Upper lobe of right lung (tissue), 1 donor: Measurements from ENCODE around the gene MAB21L2. TPM values are rescaled to one million over a fixed set of nuclear protein-coding genes. Genes with fewer than 3 reads are reported as not detected.

Source experiments
- ATAC-seq: fragments of 200-7000 bp; cut with Tn5 transposase; one replicate; pipeline ENCODE4 v1.9.1; 2020; ENCODE audit warnings: mild to moderate bottlenecking, moderate library complexity
- DNase-seq: peaks from one replicate; pipeline ENCODE4 v3.0.0-alpha.2; 2020
- H3K27ac ChIP-seq: fragments of 200-600 bp; one replicate; pipeline ENCODE4 v1.8.0; 2022
- H3K27me3 ChIP-seq: fragments of 200-600 bp; one replicate; pipeline ENCODE4 v1.8.0; 2022; ENCODE audit warnings: mild to moderate bottlenecking
- H3K36me3 ChIP-seq: fragments of 200-600 bp; one replicate; pipeline ENCODE4 v1.8.0; 2022
- H3K4me1 ChIP-seq: fragments of 200-600 bp; one replicate; pipeline ENCODE4 v1.8.0; 2022
- H3K4me3 ChIP-seq: fragments of 200-600 bp; one replicate; pipeline ENCODE4 v1.8.0; 2022; ENCODE audit warnings: mild to moderate bottlenecking
- H3K9me3 ChIP-seq: fragments of 200-600 bp; one replicate; pipeline ENCODE4 v1.8.0; 2022
- intact Hi-C: fragments of 100-400 bp; cut with DNase I; formaldehyde crosslinking; loops from one replicate; pipeline ENCODE4 v1.11.0; 2022
- total RNA-seq: library from RNA; stranded (reverse); fragmentation: NEBNext Ultra II Directional; extraction: Animal tissue kit (Norgen Biotek cat#: 25700); gene quantifications from one replicate; pipeline ENCODE4 v1.2.1, GENCODE V29; 2021
- TF ChIP-seq, protein P1 (sequence below): fragments of 200-600 bp; IDR thresholded peaks from one replicate; pipeline ENCODE4 v1.8.0; 2022; ENCODE audit warnings: antibody characterized with exemption
- donor health status: DM: no; HTN: yes; CAD: no; lungs with severe emphysema.

The MAB21L2 gene
- total RNA-seq, 1 donor from 2014 or later: not detected

DNA sequence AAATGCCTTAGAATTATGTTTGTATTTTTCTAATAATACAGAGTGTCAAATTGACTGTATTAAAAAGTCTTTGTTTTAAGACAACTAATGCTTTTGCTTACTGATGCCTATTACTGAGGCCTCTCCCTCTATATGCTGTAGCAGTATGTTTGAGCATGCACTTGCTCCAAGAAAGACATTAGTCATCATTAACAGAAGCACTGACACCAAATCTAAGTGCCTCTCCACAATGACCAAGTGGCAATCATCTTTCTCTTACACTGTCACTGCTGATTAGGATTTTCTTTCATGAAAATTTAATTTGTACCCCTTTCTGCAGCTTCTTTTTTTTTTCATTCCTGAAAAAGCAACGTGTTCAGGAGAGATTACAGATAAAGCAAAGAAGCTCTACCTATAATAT is 11.1 kb upstream of the MAB21L2 start:
- Histone ChIP-seq H3K36me3 (no peaks in the 10 kb centered on the region), H3K4me1 (no peaks in the 10 kb centered on the region), H3K4me3 (no peak overlapping the region), H3K9me3 (no peaks in the 10 kb centered on the region), H3K27ac (no peak overlapping the region), H3K27me3 (no peaks in the 10 kb centered on the region)
- intact Hi-C loops: no loop called here
- ATAC-seq (no peak), DNase-seq (no peak)
- TF ChIP-seq, protein P1, sequence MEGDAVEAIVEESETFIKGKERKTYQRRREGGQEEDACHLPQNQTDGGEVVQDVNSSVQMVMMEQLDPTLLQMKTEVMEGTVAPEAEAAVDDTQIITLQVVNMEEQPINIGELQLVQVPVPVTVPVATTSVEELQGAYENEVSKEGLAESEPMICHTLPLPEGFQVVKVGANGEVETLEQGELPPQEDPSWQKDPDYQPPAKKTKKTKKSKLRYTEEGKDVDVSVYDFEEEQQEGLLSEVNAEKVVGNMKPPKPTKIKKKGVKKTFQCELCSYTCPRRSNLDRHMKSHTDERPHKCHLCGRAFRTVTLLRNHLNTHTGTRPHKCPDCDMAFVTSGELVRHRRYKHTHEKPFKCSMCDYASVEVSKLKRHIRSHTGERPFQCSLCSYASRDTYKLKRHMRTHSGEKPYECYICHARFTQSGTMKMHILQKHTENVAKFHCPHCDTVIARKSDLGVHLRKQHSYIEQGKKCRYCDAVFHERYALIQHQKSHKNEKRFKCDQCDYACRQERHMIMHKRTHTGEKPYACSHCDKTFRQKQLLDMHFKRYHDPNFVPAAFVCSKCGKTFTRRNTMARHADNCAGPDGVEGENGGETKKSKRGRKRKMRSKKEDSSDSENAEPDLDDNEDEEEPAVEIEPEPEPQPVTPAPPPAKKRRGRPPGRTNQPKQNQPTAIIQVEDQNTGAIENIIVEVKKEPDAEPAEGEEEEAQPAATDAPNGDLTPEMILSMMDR: no peak

DNA sequence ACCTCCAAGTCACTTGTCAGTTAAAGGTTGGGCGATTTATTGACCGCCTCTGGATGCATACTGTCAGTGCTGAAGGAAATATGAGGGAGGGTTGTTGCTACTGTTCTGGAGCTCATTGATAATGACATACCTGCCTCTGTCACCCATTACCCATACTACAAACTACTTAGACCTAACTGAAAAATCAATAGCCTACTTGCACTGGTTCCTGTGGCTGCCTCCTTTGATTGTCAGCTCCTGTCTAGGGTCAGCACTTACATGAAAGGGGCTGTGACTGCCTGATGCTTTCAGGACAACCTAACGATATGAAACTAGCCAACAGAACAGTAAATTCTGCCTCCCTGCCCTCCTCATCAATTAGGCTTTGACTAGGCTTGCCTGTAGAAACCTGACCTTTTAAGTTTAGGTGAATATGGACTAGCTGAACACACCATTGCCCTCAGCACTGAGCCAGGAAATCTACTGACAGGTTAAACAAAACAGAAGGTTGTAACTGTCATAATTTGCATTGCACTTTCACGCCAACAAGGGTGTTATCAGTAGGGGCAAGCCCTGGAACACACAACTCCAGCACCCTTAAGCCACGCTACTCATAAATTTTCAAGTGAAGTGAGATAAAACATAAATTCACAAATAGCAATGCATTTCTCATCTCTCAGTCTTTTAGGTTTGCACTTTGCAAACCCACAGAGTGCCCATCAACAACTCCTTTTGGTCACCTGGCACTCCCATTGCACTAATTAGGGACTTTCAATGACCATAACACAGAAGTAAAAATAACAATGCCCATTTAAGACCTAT is 9.0 kb upstream of the MAB21L2 start:
- H3K27me3 ChIP-seq: no peaks in the 10 kb centered on the region
- H3K4me3 ChIP-seq: no peak overlapping the region
- no peak overlapping the region for H3K27ac ChIP-seq
- no peak for DNase-seq
- no peaks in the 10 kb centered on the region for H3K4me1 ChIP-seq
- TF ChIP-seq, protein P1: no peak
- no peaks in the 10 kb centered on the region for H3K9me3 ChIP-seq
- no peak for ATAC-seq
- no peaks in the 10 kb centered on the region for H3K36me3 ChIP-seq
- intact Hi-C loops: no loop called here

DNA sequence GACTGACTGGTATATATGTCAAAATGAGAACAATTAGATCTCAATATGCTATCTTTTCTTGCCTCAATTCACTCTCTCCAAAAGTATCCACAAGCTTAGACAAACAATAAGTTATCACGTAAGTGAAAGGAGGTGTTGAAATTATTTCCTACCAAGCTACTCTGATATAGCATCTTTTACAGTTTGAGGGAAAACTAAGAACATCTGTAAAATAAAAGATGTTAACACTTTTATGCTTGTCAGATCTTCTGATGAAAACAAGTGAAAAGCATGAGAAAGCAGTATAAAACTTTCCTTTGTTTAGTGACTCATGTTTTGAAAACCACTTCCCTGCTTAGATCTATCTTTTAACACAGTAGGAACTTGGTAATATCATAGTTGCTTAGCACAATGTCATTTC is 8.4 kb upstream of the MAB21L2 start:
- H3K4me1 ChIP-seq: no peaks in the 10 kb centered on the region
- no peak overlapping the region for H3K4me3 ChIP-seq
- H3K27ac ChIP-seq: no peak overlapping the region
- H3K36me3 ChIP-seq: no peaks in the 10 kb centered on the region
- no peaks in the 10 kb centered on the region for H3K9me3 ChIP-seq
- ATAC-seq (no peak), DNase-seq (no peak)
- intact Hi-C loops: no loop called here
- H3K27me3 ChIP-seq: no peaks in the 10 kb centered on the region
- TF ChIP-seq, protein P1: no peak

DNA sequence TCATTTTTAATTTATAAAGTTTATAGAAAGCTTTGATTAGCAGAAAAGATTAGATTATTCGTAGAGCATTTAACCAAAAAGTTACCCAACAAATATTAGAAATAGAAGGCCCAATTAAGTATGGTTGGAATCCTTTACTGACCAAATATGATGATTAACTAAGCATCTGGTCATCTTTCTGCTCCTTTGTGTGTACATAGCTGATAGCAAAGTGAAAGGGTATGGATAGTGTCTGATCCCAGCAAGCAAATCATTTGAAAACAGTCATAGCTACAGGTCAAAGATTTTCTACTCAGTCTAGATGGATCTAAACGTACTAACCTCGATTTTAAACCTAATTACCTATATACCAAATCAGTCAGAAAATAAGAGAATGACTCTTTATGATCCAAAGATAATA is 7.3 kb upstream of the MAB21L2 start:
- H3K9me3 ChIP-seq: no peaks in the 10 kb centered on the region
- intact Hi-C loops: no loop called here
- H3K36me3 ChIP-seq: no peaks in the 10 kb centered on the region
- ATAC-seq (no peak), DNase-seq (no peak)
- no peak overlapping the region for H3K4me3 ChIP-seq
- H3K27me3 ChIP-seq: no peaks in the 10 kb centered on the region
- H3K27ac ChIP-seq: no peak overlapping the region
- TF ChIP-seq, protein P1: no peak
- no peaks in the 10 kb centered on the region for H3K4me1 ChIP-seq

DNA sequence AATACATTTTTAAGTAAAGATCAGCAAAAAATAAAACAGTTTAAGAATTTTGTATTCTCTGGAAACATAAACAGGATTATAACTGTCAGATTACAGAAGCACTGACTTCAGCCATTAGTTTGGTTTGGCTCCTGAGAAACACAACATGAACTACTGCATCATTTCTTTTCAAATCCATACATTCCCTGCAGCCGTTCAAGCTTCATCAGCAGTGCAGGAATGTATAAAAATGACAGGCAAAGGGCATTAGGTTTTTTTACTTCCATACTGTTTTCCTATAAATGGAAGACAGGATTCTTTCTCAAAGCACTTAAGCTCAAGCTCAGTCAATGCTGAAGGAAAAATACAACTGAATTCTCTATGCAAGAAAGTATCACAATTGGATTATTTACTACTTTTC is 4.2 kb upstream of the MAB21L2 start:
- Histone ChIP-seq H3K4me3 (no peak overlapping the region), H3K9me3 (no peaks in the 10 kb centered on the region), H3K27me3 (no peaks in the 10 kb centered on the region), H3K27ac (no peak overlapping the region), H3K36me3 (no peaks in the 10 kb centered on the region), H3K4me1 (no peaks in the 10 kb centered on the region)
- TF ChIP-seq, protein P1: no peak
- ATAC-seq: no peak
- no peak for DNase-seq
- intact Hi-C loops: no loop called here
